NCI-H1092 treated with DMSO at 0.1 percent for 48 hours (cell line): Measurements from ENCODE around the gene MYADML2.

Experiments
- DNase-seq: peaks from one replicate; lab custom pipeline; 2025; lab: John Stamatoyannopoulos, UW

The MYADML2 gene

DNA sequence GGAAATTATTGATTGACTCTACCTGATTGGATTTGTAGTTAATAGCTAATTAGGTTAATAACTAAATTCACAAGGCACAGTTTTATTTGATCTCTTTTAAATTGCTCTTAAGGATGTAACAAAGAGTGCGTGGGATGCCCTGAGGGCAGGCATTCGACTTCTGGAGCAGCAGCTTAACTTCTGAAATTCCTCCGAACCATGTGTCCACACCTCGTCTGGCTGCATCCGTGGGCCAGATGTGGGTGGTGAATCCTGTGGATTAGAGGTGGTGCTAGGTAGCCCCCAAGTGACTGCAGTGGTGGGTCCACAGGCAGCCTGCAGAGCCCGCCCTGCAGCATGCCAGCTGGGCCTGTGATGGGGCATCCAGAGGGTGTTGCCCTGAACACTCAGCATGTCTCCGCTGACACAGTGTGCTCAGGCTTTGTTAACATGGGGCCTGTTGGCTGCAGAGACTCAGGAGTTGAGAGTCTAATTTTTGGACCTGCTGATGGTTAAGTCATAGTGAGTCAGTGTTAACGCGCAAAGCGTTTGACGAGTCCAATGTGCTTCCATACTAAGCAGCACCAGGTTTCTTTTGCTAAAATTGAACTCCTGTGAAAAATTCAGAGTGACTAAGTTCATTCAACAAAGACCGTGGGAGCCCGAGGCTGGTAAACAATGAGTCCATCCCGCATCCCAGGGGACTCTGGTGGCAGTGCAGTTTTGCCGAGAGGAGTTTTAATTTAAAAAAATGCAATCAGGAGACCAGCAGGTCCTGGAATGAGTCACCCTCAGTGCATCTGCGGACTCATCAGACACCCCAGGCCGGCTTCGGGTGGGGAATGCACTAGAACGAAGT, 48.8 kb downstream of the MYADML2 start:
- DNase-seq: no peak

DNA sequence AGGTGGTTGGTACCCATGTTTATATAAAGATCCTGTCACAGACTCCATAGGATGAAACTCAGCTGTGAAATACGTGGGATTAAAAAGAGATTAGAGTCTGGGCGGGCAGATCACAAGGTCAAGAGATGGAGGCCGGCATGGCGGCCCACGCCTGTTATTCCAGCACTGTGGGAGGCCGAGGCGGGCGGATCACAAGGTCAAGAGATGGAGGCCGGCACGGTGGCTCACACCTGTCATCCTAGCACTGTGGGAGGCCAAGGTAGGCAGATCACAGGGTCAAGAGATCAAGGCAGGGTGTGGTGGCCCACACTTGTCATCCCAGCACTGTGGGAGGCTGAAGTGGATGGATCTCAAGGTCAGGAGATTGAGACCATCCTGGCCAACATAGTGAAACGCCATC, 51.6 kb downstream of the MYADML2 start:
- no peak for DNase-seq

DNA sequence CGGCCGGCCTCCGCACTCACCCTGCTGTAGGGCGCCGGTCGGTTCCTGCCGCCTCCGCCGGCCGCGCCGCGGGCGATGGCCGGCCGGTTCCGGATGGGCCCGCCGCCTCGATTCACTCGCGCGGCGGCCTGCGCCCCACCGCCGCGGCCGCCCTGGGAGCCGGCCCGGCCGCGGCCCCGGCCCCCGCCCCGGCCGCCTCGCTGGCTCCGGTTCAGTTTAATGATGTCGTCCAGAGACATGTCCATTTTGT, 55.8 kb downstream of the MYADML2 start:
- no peak for DNase-seq

DNA sequence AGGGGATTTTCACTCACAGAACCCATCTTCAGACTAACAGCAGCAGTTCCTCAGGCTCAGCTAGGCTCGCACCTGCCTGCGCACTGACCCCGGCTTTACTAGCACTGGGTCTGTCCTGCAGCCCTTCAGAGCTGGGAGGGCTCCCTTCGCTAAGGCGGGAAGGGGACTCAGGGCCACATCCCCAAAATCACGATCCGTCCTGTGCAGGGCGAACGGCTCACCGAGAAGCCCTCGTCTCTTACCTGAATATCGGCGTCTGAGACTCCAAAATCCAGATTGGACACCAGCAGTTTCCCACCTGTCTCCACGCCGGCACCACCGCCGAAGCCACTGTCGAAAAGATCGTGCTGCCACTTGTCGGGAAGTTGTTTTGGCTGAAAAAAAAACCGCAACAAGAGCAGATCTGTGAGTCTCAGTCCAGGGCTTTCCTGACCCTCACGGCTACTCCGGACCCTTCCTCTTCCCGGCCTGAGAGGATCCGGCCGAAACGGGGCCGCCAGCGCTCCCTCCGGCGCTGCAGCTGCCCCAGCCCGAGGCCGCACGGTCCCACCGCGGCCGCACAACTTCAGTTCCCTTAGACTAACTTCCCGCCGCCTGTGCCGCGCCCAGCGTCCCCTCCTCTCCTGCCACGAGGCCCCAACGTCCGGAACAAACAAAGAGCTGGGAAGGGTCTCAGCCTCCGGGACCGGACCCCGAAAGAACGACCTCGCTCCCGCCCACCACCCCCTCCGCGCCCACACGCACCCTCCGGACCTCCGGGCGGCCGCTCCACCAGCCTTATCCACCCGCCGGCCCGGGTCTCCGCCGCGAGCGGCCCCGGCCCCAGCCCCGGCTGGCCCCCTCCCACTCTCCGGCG, 56.4 kb downstream of the MYADML2 start:
- no peak for DNase-seq
